Measurements from ENCODE around the gene POU3F3. TPM values are rescaled to one million over a fixed set of nuclear protein-coding genes. Genes with fewer than 3 reads are reported as not detected.

The POU3F3 gene
- total and polyA plus RNA-seq, 2 of the 8 experiments (the other 6 are each of a cell fraction or from before 2014, with no cell fraction given): 0.09 TPM; not detected in 1

DNA sequence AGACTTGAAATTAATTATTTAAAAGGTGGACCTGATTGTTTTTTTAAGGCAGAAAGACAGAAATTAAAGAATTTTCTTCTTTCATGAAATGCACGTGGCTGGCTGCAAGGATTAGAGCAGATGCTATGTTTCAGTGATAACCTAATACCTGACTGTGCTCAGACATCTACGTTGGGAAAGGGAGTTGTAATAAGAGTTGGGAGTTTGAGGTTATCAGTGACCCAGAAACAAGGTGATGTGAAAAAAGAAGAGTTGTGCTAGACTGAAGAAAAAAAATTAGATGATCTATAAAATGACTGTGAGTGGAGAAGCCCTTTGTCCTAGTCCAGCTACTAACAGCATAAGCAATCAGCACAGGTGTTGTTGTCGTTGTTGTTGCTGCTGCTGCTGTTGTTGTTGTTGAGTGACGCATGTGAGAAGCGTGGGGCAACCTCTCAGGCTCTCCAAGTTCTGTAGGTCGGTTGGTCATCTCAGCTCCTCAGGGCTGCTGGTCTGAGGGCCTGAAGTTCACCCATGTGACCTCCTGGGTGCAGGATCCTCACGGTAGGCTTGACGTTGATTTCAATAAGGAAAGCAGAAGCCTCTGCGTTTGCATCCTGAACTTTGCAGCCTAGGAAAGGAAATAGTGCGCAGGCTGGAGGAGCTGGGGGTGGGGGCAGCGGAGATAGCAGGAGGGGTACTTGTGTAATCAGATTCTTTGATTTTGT is 7.6 kb downstream of the POU3F3 start:
- no peak overlapping the region for H4K5ac ChIP-seq (ENCODE audit: insufficient read length, low read depth, low read length)
- no peak overlapping the region for H2BK15ac ChIP-seq (ENCODE audit: low read length)
- 0 out of 2 replicates have a peak overlapping the region, but pooled peaks have one; percentile 72 for H2BK5ac ChIP-seq (ENCODE audit: low read depth, low read length)
- no peaks in the 10 kb centered on the region for H3K9me3 ChIP-seq (ENCODE audit: insufficient read depth in 2 of 2, low read depth in 1 of 2, low read length in 1 of 2)
- H2BK20ac ChIP-seq (ENCODE audit: low read length): no peak overlapping the region
- CTCF ChIA-PET (ENCODE audit: partially characterized antibody): interaction anchor here (0.8 to 5.0 kb wide), 6 partner anchors 9 to 829 kb away, joined by 3 to 60 read pairs (median 4); no protein-coding TSS in a partner anchor
- WGBS, 2 experiments (ENCODE audit: extremely low coverage in 1 of 2, insufficient coverage in 1 of 2, insufficient read length in 1 of 2, insufficient replicate concordance in 2 of 2, low coverage in 1 of 2, low lambda C conversion rate in 2 of 2, missing lambda C conversion rate in 1 of 2): 3% methylated on average over 11 of the region's 11 CpGs; no CpG with 5 or more reads in 1 of the 2 experiments
- H3K9ac ChIP-seq (replicated peaks in 1 of 4; ENCODE audit: extremely low read depth in 1 of 4, low read depth in 3 of 4, low read length in 3 of 4): no peak overlapping the region
- H3K36me3 ChIP-seq (ENCODE audit: control insufficient read depth in 2 of 4, insufficient read depth in 4 of 4, low read length in 3 of 4): no peaks in the 10 kb centered on the region; a peak in 1 of 8 replicates
- FAIRE-seq (no peak), DNase-seq (ENCODE audit: low read depth in 1 of 2, low spot score in 2 of 2) (no peak)
- H4K91ac ChIP-seq (replicated peaks; ENCODE audit: insufficient read length, low read length): no peak overlapping the region
- H2BK12ac ChIP-seq (ENCODE audit: low read depth, low read length): peak overlapping the region; percentile 72
- no peaks in the 10 kb centered on the region for H3K79me1 ChIP-seq (ENCODE audit: low read depth, low read length)
- no peak overlapping the region for H4K8ac ChIP-seq (ENCODE audit: extremely low read depth, insufficient read depth, low read length)
- TF ChIP-seq CBX8 (IDR thresholded peaks at IDR 0.05; ENCODE audit: borderline replicate concordance, low read depth, low read length) (0 out of 2 replicates have a peak, but pooled peaks have one; percentile 70), FOSL1 (IDR thresholded peaks at IDR 0.05; ENCODE audit: insufficient read depth, low read depth, low read length) (no peak), RNF2 (IDR thresholded peaks at IDR 0.05; ENCODE audit: borderline replicate concordance, low read depth, low read length, missing control alignments, poor library complexity, severe bottlenecking) (peak; percentile 58), TCF12 (IDR thresholded peaks at IDR 0.05; ENCODE audit: low read depth, low read length) (0 out of 2 replicates have a peak, but pooled peaks have one; percentile 48)
- no peak overlapping the region for H2BK120ac ChIP-seq (replicated peaks; ENCODE audit: low read depth, low read length)
- no peak overlapping the region for H3K4ac ChIP-seq (replicated peaks; ENCODE audit: insufficient read length, low read depth, low read length)
- H3K23ac ChIP-seq (ENCODE audit: insufficient read length): no peak overlapping the region
- H3K4me3 ChIP-seq (ENCODE audit: extremely low read depth in 1 of 4, insufficient read depth in 2 of 4, low read depth in 3 of 4, low read length in 4 of 4): peak overlapping the region; percentile 39 to 65 (median 49); a peak in 7 of 8 replicates
- no peak overlapping the region for H3K14ac ChIP-seq (ENCODE audit: insufficient read length)
- H3K27ac ChIP-seq (ENCODE audit: low read depth, low read length): no peak overlapping the region
- no peak overlapping the region for H3K56ac ChIP-seq (replicated peaks; ENCODE audit: insufficient read length, low read depth, low read length)
- POLR2A ChIA-PET (ENCODE audit: partially characterized antibody): interaction anchor here (1.0 to 2.8 kb wide), 5 partner anchors 9 to 14 kb away, joined by 3 to 12 read pairs (median 3); no protein-coding TSS in a partner anchor
- no peaks in the 10 kb centered on the region for H3K79me2 ChIP-seq (ENCODE audit: control insufficient read depth in 1 of 2, insufficient read depth in 2 of 2, low read length in 2 of 2)
- no peak overlapping the region for H2AK5ac ChIP-seq (ENCODE audit: low read depth, low read length)
- H3K4me2 ChIP-seq (ENCODE audit: insufficient read depth in 1 of 2, low read depth in 2 of 2, low read length in 2 of 2): peak overlapping the region; percentile 70 to 93
- H3K18ac ChIP-seq (ENCODE audit: extremely low read depth, low read length): peak overlapping the region; percentile 4; the same call in 1 of the 2 replicates
- peaks cover 74 to 100% (median 89%) of the 10 kb centered on the region in 4 experiments for H3K27me3 ChIP-seq (replicated peaks in 1 of 4; ENCODE audit: control insufficient read depth in 3 of 4, extremely low read depth in 1 of 4, insufficient read depth in 3 of 4, low read length in 3 of 4)
- peaks cover 11 to 33% (median 19%) of the 10 kb centered on the region in 4 experiments for H3K4me1 ChIP-seq (replicated peaks in 1 of 4; ENCODE audit: control insufficient read depth in 3 of 4, insufficient read depth in 4 of 4, low read length in 3 of 4)
- peaks cover 17 to 33% of the 10 kb centered on the region in 2 experiments for H4K20me1 ChIP-seq (replicated peaks in 1 of 2; ENCODE audit: control insufficient read depth in 1 of 2, insufficient read depth in 2 of 2, low read length in 2 of 2)
- H3K23me2 ChIP-seq (ENCODE audit: low read depth, low read length): peaks cover 5% of the 10 kb centered on the region
- no peak overlapping the region for H2AFZ ChIP-seq (ENCODE audit: low read length)
